Cerebellar cortex (tissue), 1 donor: ENCODE results near the gene VSTM2L.
"Not testable (repeated sequence)": the region's sequence is repeated elsewhere in the genome, so short reads cannot be mapped to it uniquely, and the experiment has no call there.

Experiments
- DNase-seq: peaks from one replicate; pipeline ENCODE4 v3.0.0-alpha.2; 2015; ENCODE audit warnings: low spot score

The VSTM2L gene

GRCh38 chr20:37938181-37938750 is 35.3 kb downstream of the VSTM2L start:
- DNase-seq = no peak

- no peak for DNase-seq
Observed at GRCh38 chr20:37938954-37939353, 36.0 kb downstream of the VSTM2L start.

GRCh38 chr20:37939701-37940560 is 37.0 kb downstream of the VSTM2L start:
- DNase-seq = no peak

- DNase-seq = no peak
Observed at GRCh38 chr20:37940858-37941257, 37.9 kb downstream of the VSTM2L start.

- peak; percentile 10 for DNase-seq
Observed at GRCh38 chr20:37941332-37941731, 38.4 kb downstream of the VSTM2L start.

- no peak for DNase-seq
Observed at GRCh38 chr20:37941992-37942391, 39.1 kb downstream of the VSTM2L start.

GRCh38 chr20:37943033-37943432 is 40.1 kb downstream of the VSTM2L start:
- no peak for DNase-seq

GRCh38 chr20:37943501-37944455 is 40.9 kb downstream of the VSTM2L start:
- no peak for DNase-seq

GRCh38 chr20:37944456-37944981 is 41.6 kb downstream of the VSTM2L start:
- no peak for DNase-seq

- DNase-seq = no peak
Observed at GRCh38 chr20:37945091-37945547, 42.2 kb downstream of the VSTM2L start.

GRCh38 chr20:37946946-37947345 is 44.0 kb downstream of the VSTM2L start:
- no peak for DNase-seq

GRCh38 chr20:37947943-37948342 is 45.0 kb downstream of the VSTM2L start:
- DNase-seq = no peak

- no peak for DNase-seq
Observed at GRCh38 chr20:37948956-37949355, 46.0 kb downstream of the VSTM2L start.

- DNase-seq = no peak
Observed at GRCh38 chr20:37954190-37954589, 51.3 kb downstream of the VSTM2L start.

GRCh38 chr20:37954626-37955025 is 51.7 kb downstream of the VSTM2L start:
- no peak for DNase-seq

- no peak for DNase-seq
Observed at GRCh38 chr20:37955511-37955910, 52.6 kb downstream of the VSTM2L start.

- no peak for DNase-seq
Observed at GRCh38 chr20:37956107-37956585, 53.2 kb downstream of the VSTM2L start.

- no peak for DNase-seq
Observed at GRCh38 chr20:37958856-37959520, 56.1 kb downstream of the VSTM2L start.

GRCh38 chr20:37961066-37961465 is 58.1 kb downstream of the VSTM2L start:
- no peak for DNase-seq

GRCh38 chr20:37963483-37963882 is 60.6 kb downstream of the VSTM2L start:
- not testable (repeated sequence) for DNase-seq

- DNase-seq = no peak
Observed at GRCh38 chr20:37968841-37969401, 66.0 kb downstream of the VSTM2L start.
